ENCODE results near the gene PATJ.
"Not testable (repeated sequence)": the region's sequence is repeated elsewhere in the genome, so short reads cannot be mapped to it uniquely, and the experiment has no call there.

Gene PATJ

DNA sequence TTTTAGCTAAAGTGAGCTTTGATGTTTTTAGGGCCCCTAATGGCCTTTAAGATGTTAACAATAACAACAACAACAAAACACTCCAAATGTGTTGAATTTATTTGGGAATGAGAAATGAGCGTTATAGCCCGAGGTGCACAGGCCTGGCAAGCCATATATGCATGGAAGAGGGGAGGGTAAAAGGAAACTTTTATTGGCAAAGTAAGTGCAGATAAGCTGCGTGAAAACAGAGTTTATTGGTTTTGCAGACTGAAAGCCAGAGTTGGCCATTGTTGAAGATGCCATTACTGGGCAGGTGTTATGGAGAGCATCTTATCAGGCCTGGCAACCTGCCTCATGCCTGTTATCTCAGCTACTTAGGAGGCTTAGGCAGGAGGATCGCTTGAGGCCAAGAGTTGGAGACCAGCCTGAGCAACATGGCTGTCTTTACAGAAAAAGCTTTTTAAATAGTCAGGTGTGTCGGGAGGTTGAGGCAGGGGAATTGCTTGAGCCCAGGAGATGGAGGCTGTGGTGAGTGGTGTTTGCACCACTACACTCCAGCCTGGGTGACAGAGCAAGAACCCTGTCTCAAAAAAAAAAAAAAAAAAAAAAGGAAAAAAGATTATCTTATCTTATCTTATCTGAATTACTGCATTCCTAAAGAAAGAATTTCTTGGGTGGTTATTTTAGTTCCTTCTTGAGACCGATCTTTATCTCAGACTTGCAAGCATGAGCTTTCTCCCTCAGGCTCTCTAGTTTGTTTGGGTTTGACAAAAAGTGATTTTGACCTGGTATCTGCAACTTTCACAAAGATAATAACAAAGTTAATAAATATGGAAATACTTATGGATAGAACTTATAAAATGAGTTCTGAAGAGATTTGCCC lies 1.7 kb downstream of the PATJ start:
- FAIRE-seq (no peak), DNase-seq (ENCODE audit: extremely low spot score, insufficient read length, low read depth) (no peak)

DNA sequence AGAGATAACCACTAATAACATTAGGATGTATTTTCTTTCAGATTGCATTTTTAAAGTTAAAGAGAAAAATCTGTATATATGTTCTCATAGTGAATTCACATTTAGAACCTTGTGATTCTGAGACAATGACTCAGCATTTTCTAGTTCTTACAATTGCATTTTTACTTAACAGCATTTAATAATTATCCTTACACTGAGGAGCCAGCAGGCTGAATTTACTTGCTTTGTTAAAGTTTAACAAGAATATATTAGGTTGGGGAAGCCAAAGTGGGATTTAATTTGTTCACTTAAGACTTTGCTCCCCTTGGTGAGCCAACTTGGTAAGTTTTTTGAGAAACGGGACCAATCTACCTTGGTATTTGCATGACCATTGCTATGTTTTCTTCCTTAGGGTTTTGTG lies 4.5 kb downstream of the PATJ start:
- peak; percentile 53 for FAIRE-seq
- no peak for DNase-seq (ENCODE audit: extremely low spot score, insufficient read length, low read depth)

DNA sequence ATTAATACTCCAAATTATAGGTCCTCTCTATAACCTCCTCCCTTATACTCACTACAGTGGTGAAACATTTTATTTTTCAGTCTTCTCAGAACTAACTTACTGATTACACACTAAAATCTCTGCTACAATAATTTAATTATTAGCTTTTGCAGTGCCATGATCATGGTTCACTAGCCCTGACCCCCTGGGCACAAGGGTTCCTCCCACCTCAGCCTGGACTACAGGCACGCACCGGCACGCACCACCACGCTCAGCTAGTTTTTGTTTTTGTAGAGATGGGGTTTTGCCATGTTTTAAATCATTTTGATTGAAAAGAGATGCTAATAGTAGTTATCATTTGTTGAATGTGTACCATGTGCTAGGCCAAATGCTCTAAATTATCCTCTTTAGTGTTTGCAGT lies 6.3 kb downstream of the PATJ start:
- DNase-seq (ENCODE audit: extremely low spot score, insufficient read length, low read depth) (no peak), FAIRE-seq (no peak)

DNA sequence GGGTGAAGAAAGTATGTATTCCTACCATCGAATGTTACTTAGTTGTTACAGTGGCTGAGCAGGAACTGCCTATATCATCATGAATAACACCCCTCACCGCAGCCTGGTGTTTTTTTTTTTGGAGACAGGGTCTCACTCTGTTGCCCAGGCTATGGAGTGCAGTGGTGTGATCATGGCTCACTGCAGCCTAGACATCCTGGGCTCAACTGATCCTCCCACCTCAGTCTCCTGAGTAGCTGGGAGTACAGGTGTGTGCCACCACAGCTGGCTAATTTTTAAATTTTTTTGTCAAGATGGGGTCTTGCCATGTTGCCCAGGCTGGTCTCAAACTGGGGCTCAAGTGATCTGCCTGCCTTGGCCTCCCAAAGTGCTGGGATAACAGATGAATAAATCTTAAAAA lies 7.3 kb downstream of the PATJ start:
- DNase-seq (ENCODE audit: extremely low spot score, insufficient read length, low read depth): no peak
- no peak for FAIRE-seq

DNA sequence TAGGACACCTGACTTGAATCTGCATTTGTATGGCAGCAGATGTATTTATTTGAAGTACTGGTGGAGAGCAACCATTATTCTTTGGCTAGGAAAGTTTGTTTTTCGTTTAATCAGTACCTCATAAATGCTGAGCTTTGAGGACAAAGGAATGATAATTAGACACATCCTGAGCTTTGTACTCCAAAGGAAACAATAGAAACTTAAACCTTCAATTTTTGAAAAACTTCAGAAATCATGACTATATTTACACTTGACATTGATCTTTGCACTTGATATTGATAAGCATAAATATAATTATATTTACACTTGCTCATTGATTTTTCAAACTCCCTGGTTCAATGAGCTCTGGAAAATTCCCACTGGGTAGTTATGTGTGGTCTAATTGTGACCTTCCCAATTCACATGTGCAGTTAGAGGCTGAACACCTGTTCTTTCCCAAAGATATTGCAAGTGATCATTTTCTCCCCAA lies 10.7 kb downstream of the PATJ start:
- no peak for DNase-seq (ENCODE audit: extremely low spot score, insufficient read length, low read depth)

DNA sequence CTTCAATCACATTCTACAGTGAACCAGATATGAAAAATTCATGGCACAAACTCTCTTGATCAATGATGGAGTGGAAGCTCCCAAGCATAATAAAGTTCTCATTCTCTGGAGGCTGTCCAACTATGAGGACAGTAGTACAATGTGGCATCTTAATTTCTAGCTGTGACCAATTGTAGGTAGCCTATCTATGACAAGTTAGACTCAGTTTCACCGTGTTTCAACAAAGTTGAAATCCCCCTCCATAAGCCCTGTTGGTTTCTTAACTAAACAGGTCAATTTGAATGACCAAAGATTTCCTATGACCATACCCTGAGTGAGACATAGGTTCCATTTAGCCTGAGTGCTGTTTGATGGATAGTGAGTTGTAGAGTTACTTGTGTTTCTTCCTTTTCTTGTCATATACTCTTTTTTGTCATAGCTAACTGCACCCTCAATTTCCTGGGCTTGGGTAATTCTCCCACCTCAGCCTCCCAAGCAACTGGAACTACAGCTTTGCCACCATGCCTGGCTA lies 11.8 kb downstream of the PATJ start:
- no peak for DNase-seq (ENCODE audit: extremely low spot score, insufficient read length, low read depth)
- no peak for FAIRE-seq

More for the DNA sequence above, 10.7 kb downstream of the PATJ start:
- no peak for FAIRE-seq

DNA sequence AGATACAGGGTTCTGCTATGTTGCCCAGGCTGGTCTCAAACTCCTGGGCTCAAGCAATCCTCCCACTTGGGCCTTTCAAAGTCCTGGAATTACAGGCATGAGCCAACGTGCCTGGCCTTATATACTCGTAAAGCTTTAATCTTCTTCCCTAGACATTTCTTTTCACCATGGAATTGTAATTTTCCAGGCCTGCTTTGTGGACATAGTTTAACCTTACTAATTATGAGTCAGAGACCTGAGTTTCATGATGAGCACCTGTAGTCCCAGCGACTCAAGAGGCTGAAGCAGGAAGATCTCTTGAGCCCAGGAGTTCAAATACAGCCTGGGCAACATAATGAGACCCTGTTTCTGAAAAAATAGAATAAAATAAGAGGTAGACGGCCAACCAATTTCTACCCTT lies 12.3 kb downstream of the PATJ start:
- no peak for DNase-seq (ENCODE audit: extremely low spot score, insufficient read length, low read depth)
- no peak for FAIRE-seq

DNA sequence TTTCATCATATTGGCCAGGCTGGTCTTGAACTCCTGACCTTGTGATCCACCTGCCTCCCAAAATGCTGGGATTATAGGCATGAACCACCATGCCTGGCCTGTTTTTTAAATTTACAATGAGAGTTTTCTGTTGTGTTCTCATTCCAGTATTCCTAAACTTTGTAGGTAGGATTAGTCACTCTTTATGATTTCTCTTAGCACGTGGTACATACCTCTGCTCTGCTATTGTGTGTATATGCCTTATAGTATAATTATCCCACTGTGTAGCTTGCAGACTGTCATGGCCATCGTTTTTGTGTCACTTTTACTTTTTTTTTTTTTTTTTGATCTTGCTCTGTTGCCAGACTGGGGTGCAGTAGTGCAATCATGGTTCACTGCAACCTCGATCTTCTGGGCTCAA lies 14.5 kb downstream of the PATJ start:
- no peak for DNase-seq (ENCODE audit: extremely low spot score, insufficient read length, low read depth)
- no peak for FAIRE-seq

DNA sequence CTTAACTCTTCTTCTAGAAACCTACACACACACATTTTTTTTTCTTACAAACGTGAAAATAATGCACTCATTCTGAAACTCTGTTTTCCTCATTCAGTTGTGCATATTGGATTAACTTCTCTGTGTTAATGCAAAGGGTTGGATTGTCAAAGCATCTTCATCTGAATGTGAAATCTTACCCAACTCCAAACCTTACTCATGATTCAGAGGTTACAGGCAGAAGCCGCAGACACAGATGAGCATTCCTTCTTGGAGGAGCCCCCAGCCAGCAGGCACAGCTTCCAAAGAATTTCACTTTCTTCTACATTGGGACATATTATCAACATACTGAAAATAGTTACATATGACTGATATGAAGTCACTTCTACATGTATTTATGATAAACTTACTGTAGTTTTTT lies 15.7 kb downstream of the PATJ start:
- FAIRE-seq: peak; percentile 59

DNA sequence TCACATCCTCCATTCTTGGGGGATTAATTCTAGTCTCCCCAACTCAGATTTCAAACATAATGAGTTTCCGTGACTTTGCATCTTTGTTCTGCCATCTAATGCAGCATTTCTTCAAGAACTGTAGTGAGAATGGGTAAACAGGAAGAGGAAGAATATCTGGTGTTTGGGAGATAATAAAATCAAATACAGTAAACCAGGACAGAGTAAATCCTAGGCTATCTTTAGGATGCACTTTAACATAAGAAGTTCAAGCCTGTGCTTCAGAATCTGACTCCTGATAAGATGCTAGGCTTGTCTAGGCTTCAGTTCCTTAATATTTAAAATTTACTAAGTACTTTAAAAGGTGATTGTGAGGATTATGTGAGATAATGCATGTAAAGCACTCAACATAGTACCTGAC lies 27.9 kb downstream of the PATJ start:
- DNase-seq (ENCODE audit: extremely low spot score, insufficient read length, low read depth): no peak

More for the DNA sequence above, 15.7 kb downstream of the PATJ start:
- DNase-seq (ENCODE audit: extremely low spot score, insufficient read length, low read depth): no peak

DNA sequence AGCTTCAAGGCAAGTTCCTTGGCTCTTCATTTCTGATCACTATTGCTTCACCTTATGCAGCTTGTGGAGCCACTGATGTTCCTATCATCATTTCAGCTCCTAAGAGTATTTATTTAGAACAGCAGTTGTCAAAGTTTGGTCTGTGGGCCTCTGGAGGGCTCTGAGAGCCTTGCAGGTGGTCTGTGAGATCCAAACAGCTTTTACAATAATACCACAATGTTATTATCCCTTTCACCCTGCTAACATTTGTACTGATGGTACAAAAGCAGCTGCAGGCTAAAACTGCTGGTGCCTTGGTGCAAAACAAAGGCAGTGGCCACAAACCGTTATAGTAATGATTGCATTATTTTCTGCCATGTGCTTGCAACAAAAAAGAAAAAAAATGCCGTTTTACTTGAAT lies 33.8 kb downstream of the PATJ start:
- DNase-seq (ENCODE audit: extremely low spot score, insufficient read length, low read depth) (no peak), FAIRE-seq (no peak)

More for the DNA sequence above, 27.9 kb downstream of the PATJ start:
- no peak for FAIRE-seq

DNA sequence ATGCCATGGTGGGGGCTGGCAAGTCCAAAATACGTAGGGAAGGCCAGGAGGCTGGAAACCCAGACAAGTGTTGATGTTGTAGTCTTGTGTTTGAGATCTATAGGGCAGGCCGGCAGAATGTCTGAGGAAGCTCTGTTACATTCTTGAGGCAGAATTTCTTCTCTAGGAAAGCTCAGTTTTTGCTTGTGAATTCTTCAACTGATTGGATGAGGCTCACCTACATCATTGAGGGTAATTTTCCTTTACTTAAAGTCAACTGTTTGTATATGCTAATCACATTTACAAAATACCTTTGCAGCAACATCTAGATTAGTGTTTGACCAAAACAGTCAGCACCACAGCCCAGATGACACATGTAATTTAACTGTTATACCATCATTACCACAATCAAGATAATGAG lies 37.0 kb downstream of the PATJ start:
- FAIRE-seq: no peak

DNA sequence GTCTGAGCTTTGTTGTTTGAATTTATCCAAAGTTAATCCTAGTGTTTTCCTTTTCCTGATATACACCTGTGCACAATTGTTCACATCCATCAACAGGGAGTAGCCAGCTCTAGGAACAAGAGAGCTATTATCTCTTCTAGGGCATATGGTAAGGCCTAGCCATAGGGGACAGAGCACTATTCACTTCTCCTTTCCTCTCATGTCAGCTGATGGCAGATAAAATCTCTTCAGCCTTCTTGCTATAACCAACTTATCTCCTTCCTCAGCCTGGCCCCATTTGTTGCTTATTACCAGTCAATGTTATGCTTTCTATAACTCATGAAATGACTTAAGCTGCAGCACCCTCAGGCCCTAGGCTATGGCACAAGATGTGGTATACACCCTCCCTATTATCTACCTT lies 38.9 kb downstream of the PATJ start:
- no peak for FAIRE-seq
- DNase-seq (ENCODE audit: extremely low spot score, insufficient read length, low read depth): no peak

More for the DNA sequence above, 37.0 kb downstream of the PATJ start:
- no peak for DNase-seq (ENCODE audit: extremely low spot score, insufficient read length, low read depth)

DNA sequence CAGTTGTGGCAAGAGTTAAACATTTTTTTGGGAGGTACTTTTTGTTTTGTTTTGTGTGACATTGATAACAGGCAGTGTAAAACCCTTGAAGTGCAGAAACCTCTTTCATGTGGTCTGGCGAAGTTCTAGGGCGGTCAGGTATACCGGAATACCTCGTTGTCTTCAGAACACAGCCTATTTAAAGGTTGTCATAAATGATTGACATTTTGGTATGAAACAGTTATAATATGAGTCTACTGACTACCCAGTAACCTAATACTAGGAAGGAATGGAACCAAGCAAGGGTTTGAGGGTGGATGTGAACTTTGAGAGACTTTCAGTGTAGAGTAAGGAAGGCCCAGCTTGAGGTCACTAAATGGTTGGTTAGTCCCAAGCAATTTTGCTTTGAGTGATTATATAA lies 40.5 kb downstream of the PATJ start:
- peak; percentile 63 for FAIRE-seq
- DNase-seq (ENCODE audit: extremely low spot score, insufficient read length, low read depth): peak; percentile 2

DNA sequence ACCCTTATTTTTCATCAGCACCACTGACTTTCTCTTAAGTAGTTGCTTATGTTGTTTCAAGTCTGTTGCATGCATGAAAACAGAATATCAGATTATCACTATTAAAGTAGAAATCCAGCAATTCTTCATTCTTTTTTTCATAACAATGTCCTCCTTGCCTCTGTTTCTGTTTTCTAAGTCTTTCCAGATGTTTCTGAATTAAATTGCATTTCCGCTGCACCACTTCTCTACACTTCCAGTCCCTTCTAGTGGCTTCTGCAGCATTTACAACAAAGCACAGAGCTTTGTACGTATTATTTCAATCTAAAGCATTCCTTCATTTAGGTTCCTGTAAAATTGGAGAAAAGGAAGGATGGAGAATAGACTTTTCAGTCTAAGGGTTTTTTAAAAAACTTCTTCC lies 42.4 kb downstream of the PATJ start:
- FAIRE-seq (no peak), DNase-seq (ENCODE audit: extremely low spot score, insufficient read length, low read depth) (no peak)

DNA sequence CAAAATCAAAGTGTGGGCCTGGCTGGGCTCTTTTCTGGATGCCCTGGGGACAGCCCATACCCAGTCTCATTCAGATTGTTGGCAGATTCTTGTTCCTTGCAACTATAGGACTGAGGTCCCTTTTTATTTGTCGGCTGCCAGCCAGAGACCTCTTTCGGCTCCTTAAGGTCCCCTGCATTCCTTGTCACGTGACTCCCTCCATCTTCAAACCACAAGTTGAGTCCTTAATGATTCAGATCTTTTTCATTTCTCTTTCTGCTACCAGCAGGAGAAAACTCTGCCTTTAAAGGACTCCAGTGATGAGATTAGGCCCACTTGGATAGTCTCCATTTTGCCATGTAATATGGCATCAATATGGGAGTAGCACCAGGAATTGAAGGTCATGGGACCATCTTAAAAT lies 48.6 kb downstream of the PATJ start:
- DNase-seq (ENCODE audit: extremely low spot score, insufficient read length, low read depth) (no peak), FAIRE-seq (no peak)

DNA sequence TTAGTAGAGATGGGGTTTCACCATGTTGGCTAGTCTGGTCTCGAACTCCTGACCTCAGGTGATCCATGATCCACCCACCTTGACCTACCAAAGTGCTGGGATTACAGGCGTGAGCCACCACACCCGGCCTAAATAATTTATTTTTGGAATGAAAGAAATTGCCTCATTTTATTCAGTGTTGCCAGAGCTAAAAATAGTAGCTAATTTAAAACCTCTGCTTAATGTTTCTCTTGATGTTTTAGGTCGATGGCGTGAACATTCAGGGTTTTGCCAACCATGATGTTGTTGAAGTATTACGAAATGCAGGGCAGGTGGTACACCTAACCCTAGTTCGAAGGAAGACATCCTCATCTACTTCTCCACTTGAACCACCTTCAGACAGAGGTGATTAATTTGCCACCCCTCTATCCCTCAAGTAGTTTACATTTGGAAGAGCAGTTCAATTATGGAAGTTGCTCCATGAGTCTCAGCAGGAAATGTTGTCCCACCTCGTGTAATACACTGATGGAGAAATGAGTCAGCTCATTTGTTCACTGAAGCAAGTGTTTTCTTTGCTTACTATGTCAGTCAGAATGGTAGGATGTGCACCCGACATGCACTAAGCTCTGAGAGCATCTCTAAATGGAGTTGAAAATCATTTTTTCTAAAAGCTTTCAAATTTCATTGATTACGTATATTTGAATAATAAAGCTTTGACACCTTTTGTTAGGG lies 54.9 kb downstream of the PATJ start:
- peak; percentile 35 for FAIRE-seq
- no peak for DNase-seq (ENCODE audit: extremely low spot score, insufficient read length, low read depth)

DNA sequence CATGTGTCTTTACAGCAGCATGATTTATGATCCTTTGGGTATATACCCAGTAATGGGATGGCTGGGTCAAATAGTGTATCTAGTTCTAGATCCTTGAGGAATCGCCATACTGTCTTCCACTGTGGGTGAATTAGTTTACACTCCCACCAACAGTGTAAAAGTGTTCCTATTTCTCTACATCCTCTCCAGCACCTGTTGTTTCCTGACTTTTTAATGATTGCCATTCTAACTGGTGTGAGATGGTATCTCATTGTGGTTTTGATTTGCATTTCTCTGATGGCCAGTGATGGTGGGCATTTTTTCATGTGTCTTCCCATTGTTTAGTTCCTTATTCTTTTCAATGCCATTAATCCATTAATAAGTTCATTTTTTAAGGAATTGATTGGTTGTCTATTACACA lies 58.8 kb downstream of the PATJ start:
- not testable (repeated sequence) for FAIRE-seq; DNase-seq (ENCODE audit: extremely low spot score, insufficient read length, low read depth)

DNA sequence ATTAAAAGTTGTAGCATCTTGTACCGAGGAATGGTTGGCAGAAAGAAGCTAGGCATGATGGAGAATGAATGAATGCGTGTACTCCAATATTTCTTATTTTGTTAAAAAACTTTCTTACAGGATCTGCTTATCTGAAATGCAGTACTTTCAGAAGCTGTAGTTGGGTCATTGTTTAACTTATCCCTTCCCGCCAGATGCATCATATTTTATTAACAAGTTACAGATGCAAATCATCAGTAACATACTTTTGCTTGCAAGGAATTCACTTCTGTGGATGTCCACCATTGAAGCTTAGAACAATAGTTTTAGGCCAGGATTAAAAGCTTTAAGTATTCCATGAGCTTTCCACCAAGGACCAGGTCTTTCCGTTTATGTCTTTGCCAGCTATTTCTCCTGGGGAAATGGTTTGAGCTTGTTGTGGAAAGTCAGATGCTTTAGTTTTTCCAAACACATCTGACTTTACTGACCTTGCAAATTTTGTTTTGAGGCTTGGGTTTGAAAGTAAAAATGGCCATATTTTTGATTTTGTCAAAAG lies 65.4 kb downstream of the PATJ start:
- no peak for DNase-seq (ENCODE audit: extremely low spot score, insufficient read length, low read depth)
- FAIRE-seq: no peak

DNA sequence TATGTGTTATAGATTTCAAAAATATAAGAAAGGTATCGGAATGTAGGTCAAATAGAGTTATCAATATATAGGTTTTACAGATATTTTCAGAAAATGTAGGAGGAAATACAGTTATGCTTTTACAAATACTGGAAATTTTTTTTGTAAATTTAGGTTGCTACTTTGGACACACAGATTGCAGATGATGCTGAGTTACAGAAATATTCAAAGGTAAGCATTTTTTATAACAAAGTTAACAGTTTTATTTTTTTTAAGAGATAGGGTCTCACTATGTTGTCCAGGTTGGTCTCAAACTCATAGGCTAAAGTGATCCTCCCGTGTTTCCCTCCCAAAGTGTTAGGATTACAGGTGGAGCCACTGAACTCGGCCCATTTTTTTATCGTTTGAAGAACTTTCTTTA lies 66.0 kb downstream of the PATJ start:
- DNase-seq (ENCODE audit: extremely low spot score, insufficient read length, low read depth): no peak

DNA sequence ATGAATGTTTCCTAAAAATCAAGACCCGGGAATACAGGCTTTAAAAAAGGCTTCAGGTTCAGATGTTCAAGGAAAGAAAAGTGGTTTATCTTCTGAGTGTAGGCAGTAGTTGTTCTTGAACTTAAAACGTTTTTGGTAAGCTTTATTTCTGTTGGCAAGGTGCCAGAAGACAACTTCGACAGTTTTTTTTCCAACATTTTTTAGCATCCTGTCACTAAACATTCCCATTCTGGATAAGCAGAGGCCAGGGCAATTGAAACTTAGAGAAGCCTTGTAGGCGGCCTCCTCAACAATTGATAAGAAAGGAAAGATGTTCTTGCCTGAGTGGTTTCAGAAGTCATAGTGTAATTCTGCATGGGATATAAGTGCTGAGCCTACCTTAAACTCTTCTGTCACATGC lies 66.7 kb downstream of the PATJ start:
- no peak for DNase-seq (ENCODE audit: extremely low spot score, insufficient read length, low read depth)
- no peak for FAIRE-seq

More for the DNA sequence above, 66.0 kb downstream of the PATJ start:
- FAIRE-seq: no peak

Measured in GM18507 (cell line).